Suprapubic skin (tissue), 3 donors: ENCODE measurements around the gene CPO.

ENCODE experiments used
- CTCF ChIP-seq, 2 donors: fragments of 200-600 bp in 1 of 2; fragments of 450-650 bp in 1 of 2; sonication (generic) in 1 of 2; IDR thresholded peaks; one replicate each; pipeline ENCODE4 v1.5.1; 2016 to 2019; ENCODE audit warnings: antibody characterized with exemption in 2 of 2, mild to moderate bottlenecking in 1 of 2, moderate library complexity in 1 of 2
- POLR2A ChIP-seq, 2 donors: fragments of 450-650 bp; IDR thresholded peaks; one replicate each; pipeline ENCODE4 v1.6.1; 2017; ENCODE audit warnings: antibody characterized with exemption in 2 of 2, mild to moderate bottlenecking in 2 of 2, moderate library complexity in 2 of 2

- no peak for TF ChIP-seq CTCF (IDR thresholded peaks at IDR 0.05)
- TF ChIP-seq POLR2A (IDR thresholded peaks at IDR 0.05) = no peak
These were observed 15.9 kb downstream of the CPO start for GRCh38 chr2:206955253-206955652.
